ENCODE measurements around the gene ANKK1.

ANKK1 gene

DNA sequence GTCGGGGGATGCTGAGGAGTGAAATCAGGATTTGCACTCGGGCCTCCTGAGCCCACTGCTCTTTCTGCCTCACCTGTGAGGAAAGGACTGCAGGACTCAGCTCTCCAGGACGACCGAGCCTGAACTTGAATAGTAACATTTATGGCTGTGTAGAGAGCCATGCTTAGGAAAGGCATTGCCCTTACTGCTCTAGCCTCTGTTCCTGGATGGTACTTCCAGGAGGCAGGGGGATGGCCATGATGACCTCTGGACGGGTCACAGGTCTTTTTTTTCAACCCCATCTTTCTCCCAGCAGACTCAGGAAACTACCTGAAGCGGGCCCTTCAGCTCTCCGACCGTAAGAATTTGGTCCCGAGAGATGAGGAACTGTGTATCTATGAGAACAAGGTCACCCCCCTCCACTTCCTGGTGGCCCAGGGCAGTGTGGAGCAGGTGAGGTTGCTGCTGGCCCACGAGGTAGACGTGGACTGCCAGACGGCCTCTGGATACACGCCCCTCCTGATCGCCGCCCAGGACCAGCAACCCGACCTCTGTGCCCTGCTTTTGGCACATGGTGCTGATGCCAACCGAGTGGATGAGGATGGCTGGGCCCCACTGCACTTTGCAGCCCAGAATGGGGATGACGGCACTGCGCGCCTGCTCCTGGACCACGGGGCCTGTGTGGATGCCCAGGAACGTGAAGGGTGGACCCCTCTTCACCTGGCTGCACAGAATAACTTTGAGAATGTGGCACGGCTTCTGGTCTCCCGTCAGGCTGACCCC, 11.3 kb downstream of the ANKK1 start:
- peaks cover 11% of the 10 kb centered on the region for H3K27me3 ChIP-seq (ENCODE audit: control insufficient read depth, insufficient read depth, low read length)
- H3K36me3 ChIP-seq (ENCODE audit: insufficient read depth, low read length): no peaks in the 10 kb centered on the region
- H3K4me1 ChIP-seq (ENCODE audit: control insufficient read depth, insufficient read depth, low read length): peaks cover 3% of the 10 kb centered on the region
- H3K9ac ChIP-seq (ENCODE audit: low read depth, low read length): no peak overlapping the region
- no peak overlapping the region for H3K4me3 ChIP-seq (ENCODE audit: low read length)
- H3K4me2 ChIP-seq (ENCODE audit: low read length): no peak overlapping the region
- H3K9me3 ChIP-seq (replicated peaks; ENCODE audit: low read length): no peaks in the 10 kb centered on the region

- Histone ChIP-seq H3K4me3 (ENCODE audit: low read length) (no peak overlapping the region), H3K4me2 (ENCODE audit: low read length) (no peak overlapping the region), H3K4me1 (ENCODE audit: control insufficient read depth, insufficient read depth, low read length) (peaks cover 3% of the 10 kb centered on the region), H3K9me3 (replicated peaks; ENCODE audit: low read length) (no peaks in the 10 kb centered on the region), H3K36me3 (ENCODE audit: insufficient read depth, low read length) (no peaks in the 10 kb centered on the region), H3K27me3 (ENCODE audit: control insufficient read depth, insufficient read depth, low read length) (peaks cover 24% of the 10 kb centered on the region), H3K9ac (ENCODE audit: low read depth, low read length) (no peak overlapping the region)
These were observed 13.2 kb downstream of the ANKK1 start for GRCh38 chr11:113400631-113401230.

DNA sequence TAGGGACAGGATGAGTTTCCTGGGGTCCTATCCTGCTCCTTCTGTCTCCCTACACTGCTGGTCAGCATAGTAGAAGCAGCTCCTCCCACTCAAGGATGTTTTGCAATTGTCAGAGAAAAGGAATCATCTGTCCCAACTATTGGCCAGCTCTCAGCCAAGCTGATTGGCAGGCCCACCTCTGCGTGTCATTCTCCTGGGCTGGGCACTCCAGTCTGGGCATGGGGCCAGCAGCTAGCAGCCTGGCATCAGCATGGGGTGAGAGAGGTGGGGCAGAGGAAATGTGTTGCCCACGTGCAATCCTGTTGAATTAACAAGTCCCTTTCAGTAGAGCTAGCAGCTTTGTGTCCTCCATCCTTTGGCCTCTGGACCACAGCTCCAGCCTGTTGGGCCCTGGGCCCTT, 14.1 kb downstream of the ANKK1 start:
- Histone ChIP-seq H3K4me3 (ENCODE audit: low read length) (no peak overlapping the region), H3K27me3 (ENCODE audit: control insufficient read depth, insufficient read depth, low read length) (peaks cover 24% of the 10 kb centered on the region), H3K9ac (ENCODE audit: low read depth, low read length) (no peak overlapping the region), H3K4me2 (ENCODE audit: low read length) (no peak overlapping the region), H3K36me3 (ENCODE audit: insufficient read depth, low read length) (no peaks in the 10 kb centered on the region), H3K9me3 (replicated peaks; ENCODE audit: low read length) (no peaks in the 10 kb centered on the region), H3K4me1 (ENCODE audit: control insufficient read depth, insufficient read depth, low read length) (peaks cover 3% of the 10 kb centered on the region)

DNA sequence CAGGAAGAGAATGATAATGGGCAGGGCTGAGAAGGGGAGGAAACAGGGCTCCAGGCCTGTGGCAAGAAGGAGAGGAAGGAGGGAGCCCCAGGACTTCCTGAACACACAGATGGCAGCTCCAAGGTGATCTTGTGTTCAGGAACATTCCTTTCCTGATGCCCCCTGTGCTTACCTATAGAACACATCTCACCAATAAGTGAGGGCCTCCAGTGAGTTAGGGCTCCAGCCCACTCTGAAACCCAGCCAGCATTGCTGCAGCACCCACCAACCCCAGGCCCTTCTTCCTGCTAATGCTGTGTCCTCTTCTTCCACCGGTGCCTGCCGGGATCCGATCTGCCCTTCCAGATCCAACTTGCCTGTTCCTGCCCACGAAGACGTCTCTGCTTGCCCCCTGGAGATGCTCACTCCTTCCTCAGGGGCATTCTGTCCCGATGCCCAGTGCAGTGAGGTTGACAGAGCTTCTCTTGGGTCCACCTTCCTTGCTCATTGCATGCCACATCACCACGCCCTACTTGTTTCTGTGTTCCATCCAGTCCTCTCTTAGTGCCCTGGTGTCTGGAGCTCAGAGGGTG, 17.4 kb downstream of the ANKK1 start:
- no peaks in the 10 kb centered on the region for H3K36me3 ChIP-seq (ENCODE audit: insufficient read depth, low read length)
- H3K4me1 ChIP-seq (ENCODE audit: control insufficient read depth, insufficient read depth, low read length): peaks cover 3% of the 10 kb centered on the region
- H3K27me3 ChIP-seq (ENCODE audit: control insufficient read depth, insufficient read depth, low read length): peaks cover 24% of the 10 kb centered on the region
- H3K4me3 ChIP-seq (ENCODE audit: low read length): no peak overlapping the region
- H3K9me3 ChIP-seq (replicated peaks; ENCODE audit: low read length): no peaks in the 10 kb centered on the region
- no peak overlapping the region for H3K9ac ChIP-seq (ENCODE audit: low read depth, low read length)
- H3K4me2 ChIP-seq (ENCODE audit: low read length): no peak overlapping the region

DNA sequence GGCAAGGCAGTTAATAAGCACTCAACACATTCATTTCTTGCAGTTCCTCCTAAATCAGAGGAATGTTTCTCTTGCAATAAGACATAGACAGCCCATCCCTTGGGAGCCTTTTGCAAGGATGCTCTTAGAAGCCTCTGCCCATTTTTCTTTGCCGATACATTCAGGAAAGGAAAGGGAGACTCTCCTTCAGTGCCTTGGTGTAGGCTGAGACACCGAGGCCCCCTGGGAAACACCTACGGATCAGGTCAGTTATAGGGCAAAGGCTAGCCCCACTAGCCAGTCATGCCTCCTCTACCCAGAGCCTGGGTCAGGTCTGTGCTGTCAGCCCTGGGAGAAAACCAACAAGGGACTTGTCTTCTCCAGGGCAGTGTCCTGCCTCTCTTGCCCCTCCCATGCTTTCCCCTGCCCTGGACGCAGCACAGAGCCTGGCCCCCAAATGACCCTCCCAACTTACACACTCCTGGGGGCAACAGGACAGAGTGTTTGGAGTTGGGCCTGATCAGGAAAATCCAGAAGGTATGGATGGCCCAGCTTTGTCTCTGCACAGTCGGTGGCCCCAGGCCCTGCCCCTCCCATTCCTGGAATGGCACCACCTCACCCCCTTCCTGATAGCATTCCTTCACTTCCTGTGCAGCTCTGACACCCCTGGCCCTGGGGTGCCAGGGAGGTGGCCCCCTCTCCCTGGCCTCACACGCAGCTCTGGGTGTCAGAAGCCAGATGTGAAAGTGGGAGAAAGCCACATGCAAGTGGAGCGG, 18.3 kb downstream of the ANKK1 start:
- Histone ChIP-seq H3K4me1 (ENCODE audit: control insufficient read depth, insufficient read depth, low read length) (peaks cover 3% of the 10 kb centered on the region), H3K27me3 (ENCODE audit: control insufficient read depth, insufficient read depth, low read length) (peaks cover 24% of the 10 kb centered on the region), H3K9ac (ENCODE audit: low read depth, low read length) (no peak overlapping the region)

DNA sequence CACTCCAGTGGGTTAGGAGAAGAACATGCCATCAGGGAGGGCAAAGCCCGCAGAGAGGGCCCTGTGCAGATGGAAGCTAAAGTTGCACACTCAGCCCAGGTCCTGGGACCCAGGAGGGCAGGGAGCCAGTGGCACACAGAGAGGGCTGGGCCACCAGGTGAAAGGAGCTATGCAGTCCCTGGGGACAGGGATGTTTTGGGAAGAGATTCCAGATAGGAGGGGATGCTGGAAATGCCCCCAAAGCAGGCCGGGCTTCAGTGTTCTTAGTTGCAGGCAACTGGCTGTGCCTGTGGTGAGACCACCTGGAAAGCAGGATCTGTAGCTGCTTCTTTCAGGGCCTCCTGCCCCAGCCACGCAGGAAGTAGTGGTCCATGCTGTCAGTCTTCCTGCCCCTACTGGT, 19.6 kb downstream of the ANKK1 start:
- H3K9me3 ChIP-seq (replicated peaks; ENCODE audit: low read length): no peaks in the 10 kb centered on the region
- no peak overlapping the region for H3K9ac ChIP-seq (ENCODE audit: low read depth, low read length)
- H3K4me2 ChIP-seq (ENCODE audit: low read length): no peak overlapping the region
- H3K4me1 ChIP-seq (ENCODE audit: control insufficient read depth, insufficient read depth, low read length): no peaks in the 10 kb centered on the region
- peaks cover 31% of the 10 kb centered on the region for H3K27me3 ChIP-seq (ENCODE audit: control insufficient read depth, insufficient read depth, low read length)
- H3K4me3 ChIP-seq (ENCODE audit: low read length): no peak overlapping the region
- no peaks in the 10 kb centered on the region for H3K36me3 ChIP-seq (ENCODE audit: insufficient read depth, low read length)

More for the DNA sequence above, 18.3 kb downstream of the ANKK1 start:
- no peaks in the 10 kb centered on the region for H3K9me3 ChIP-seq (replicated peaks; ENCODE audit: low read length)
- H3K4me3 ChIP-seq (ENCODE audit: low read length): no peak overlapping the region
- H3K4me2 ChIP-seq (ENCODE audit: low read length): no peak overlapping the region
- no peaks in the 10 kb centered on the region for H3K36me3 ChIP-seq (ENCODE audit: insufficient read depth, low read length)

DNA sequence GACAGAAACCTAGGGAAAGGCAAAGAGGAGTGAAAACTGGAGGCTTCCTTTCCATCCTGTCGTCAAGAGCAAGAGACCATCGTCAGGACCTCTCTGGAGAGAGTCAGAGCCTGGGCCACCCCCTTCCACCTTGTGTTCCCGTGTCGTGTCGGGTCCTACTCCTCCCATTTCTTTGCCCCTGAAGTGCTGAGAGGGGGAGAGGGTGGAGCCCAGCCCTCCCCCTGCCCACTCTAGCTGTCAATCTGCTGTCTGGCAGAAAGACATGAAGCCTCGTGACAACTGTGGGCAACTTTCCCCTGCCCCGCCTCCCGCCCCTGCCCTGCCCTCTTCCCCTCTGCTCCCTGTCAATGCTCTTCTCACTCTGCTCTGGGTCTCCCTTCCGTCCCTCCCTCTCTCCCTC, 20.6 kb downstream of the ANKK1 start:
- H3K4me1 ChIP-seq (ENCODE audit: control insufficient read depth, insufficient read depth, low read length): no peaks in the 10 kb centered on the region
- H3K9me3 ChIP-seq (replicated peaks; ENCODE audit: low read length): no peaks in the 10 kb centered on the region
- H3K4me2 ChIP-seq (ENCODE audit: low read length): no peak overlapping the region
- H3K27me3 ChIP-seq (ENCODE audit: control insufficient read depth, insufficient read depth, low read length): peaks cover 34% of the 10 kb centered on the region
- no peak overlapping the region for H3K4me3 ChIP-seq (ENCODE audit: low read length)
- no peaks in the 10 kb centered on the region for H3K36me3 ChIP-seq (ENCODE audit: insufficient read depth, low read length)
- H3K9ac ChIP-seq (ENCODE audit: low read depth, low read length): no peak overlapping the region

- Histone ChIP-seq H3K27me3 (ENCODE audit: control insufficient read depth, insufficient read depth, low read length) (peaks cover 29% of the 10 kb centered on the region), H3K9me3 (replicated peaks; ENCODE audit: low read length) (no peaks in the 10 kb centered on the region), H3K4me3 (ENCODE audit: low read length) (no peak overlapping the region), H3K4me1 (ENCODE audit: control insufficient read depth, insufficient read depth, low read length) (no peaks in the 10 kb centered on the region), H3K4me2 (ENCODE audit: low read length) (no peak overlapping the region), H3K36me3 (ENCODE audit: insufficient read depth, low read length) (no peaks in the 10 kb centered on the region), H3K9ac (ENCODE audit: low read depth, low read length) (no peak overlapping the region)
These were observed 21.3 kb downstream of the ANKK1 start for GRCh38 chr11:113408887-113409286.

DNA sequence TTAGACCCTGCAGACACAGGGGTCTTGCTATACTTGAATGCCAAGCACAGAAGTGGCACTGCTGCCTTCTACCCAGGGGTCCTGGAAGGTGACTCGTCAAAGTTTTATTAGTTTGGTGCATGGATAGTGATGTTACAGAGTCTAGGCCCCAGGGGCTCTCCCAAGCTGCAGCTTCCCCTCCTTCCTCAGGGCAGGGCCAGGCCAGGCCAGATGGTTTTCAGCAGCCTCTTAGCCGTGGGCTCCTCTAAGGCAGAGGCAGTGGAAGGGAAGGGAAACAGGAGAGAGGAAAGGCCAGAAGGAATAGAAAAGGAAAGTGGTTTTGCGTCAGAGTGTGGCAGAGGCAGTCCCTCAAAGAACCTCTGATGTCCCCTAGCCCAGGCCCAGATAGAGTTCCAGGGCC, 21.9 kb downstream of the ANKK1 start:
- Histone ChIP-seq H3K4me1 (ENCODE audit: control insufficient read depth, insufficient read depth, low read length) (no peaks in the 10 kb centered on the region), H3K9ac (ENCODE audit: low read depth, low read length) (no peak overlapping the region), H3K4me2 (ENCODE audit: low read length) (no peak overlapping the region), H3K36me3 (ENCODE audit: insufficient read depth, low read length) (no peaks in the 10 kb centered on the region), H3K9me3 (replicated peaks; ENCODE audit: low read length) (no peaks in the 10 kb centered on the region), H3K27me3 (ENCODE audit: control insufficient read depth, insufficient read depth, low read length) (peaks cover 22% of the 10 kb centered on the region), H3K4me3 (ENCODE audit: low read length) (no peak overlapping the region)

- Histone ChIP-seq H3K36me3 (ENCODE audit: insufficient read depth, low read length) (no peaks in the 10 kb centered on the region), H3K4me2 (ENCODE audit: low read length) (no peak overlapping the region), H3K4me1 (ENCODE audit: control insufficient read depth, insufficient read depth, low read length) (no peaks in the 10 kb centered on the region), H3K9ac (ENCODE audit: low read depth, low read length) (no peak overlapping the region), H3K27me3 (ENCODE audit: control insufficient read depth, insufficient read depth, low read length) (peaks cover 13% of the 10 kb centered on the region), H3K9me3 (replicated peaks; ENCODE audit: low read length) (no peaks in the 10 kb centered on the region), H3K4me3 (ENCODE audit: low read length) (no peak overlapping the region)
These were observed 23.0 kb downstream of the ANKK1 start for GRCh38 chr11:113410414-113411135.

DNA sequence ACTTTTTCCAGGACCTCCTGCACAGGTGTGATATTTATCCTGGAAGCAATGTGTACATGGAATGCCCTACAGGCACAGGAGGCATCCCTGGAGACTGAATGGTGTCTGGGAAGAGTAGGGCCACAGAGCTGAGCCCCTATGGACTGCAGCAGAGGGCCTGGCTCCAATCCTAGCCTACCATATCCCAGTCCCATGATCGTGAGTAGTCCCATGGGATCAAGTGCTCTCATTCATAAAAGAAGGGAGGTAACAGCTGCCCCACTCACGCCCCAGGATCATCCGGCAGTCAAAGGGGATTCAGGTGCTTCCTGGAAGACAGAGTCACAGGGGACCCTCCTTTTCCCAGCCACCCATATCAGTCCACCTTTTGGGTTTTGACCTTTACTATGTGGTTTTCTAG, 24.0 kb downstream of the ANKK1 start:
- no peak overlapping the region for H3K9ac ChIP-seq (ENCODE audit: low read depth, low read length)
- H3K27me3 ChIP-seq (ENCODE audit: control insufficient read depth, insufficient read depth, low read length): peaks cover 13% of the 10 kb centered on the region

More for the DNA sequence above, 24.0 kb downstream of the ANKK1 start:
- H3K4me2 ChIP-seq (ENCODE audit: low read length): no peak overlapping the region
- H3K36me3 ChIP-seq (ENCODE audit: insufficient read depth, low read length): no peaks in the 10 kb centered on the region
- H3K9me3 ChIP-seq (replicated peaks; ENCODE audit: low read length): no peaks in the 10 kb centered on the region
- H3K4me1 ChIP-seq (ENCODE audit: control insufficient read depth, insufficient read depth, low read length): no peaks in the 10 kb centered on the region
- no peak overlapping the region for H3K4me3 ChIP-seq (ENCODE audit: low read length)

Measured in skeletal muscle satellite cell (primary cell).